Stimulated activated CD4-positive, alpha-beta T cell treated with anti-CD3 and anti-CD28 coated beads, Interleukin-1b, Interleukin-23, amount 100 ng/mL, for 4 hours (primary cell): ENCODE results near the gene TAPT1.
A peak's percentile ranks its signal among the peaks of the same experiment; 100 is the strongest.

Experiments
- DNase-seq, 2 donors: peaks; one replicate each; pipeline ENCODE4 v3.0.0-alpha.2; 2020; ENCODE audit warnings: low read depth in 2 of 2

Gene TAPT1

DNA sequence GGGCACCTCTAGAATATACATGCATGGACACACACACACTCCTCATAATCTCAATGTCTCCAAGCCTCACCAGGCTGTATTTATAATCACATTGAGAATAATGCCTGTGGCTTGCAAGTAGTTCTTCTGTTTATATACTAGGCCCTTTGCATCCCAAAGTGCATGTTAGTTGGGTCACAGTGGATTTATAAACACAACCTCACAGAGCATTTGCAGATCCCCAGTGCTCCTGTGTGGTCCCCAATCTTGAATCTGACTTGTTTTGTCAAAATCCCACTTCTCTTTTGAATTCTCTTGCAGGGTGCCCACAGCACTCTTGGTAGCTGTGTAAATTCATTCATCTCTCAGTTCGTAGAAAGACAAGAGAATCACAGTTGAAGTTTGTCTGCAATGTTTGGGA, 92.9 kb downstream of the TAPT1 start:
- no peak for DNase-seq

DNA sequence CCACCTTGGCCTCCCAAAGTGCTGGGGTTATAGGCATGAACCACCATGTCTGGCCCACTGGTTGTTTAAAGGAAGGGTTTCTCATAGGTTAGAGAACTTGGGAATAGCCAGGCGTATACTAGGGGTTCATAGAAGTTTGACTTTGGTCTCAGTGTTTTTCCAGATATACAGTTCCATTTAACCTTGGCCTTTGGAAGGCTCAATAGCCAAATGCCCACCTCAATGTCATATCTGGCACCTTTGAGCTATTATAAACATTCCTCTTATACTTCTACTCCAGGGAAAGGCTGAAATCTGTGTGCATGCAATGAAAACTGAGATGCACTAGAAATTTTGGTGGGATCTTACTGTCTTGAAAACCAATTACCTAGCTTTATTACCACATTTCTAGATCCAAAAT, 95.0 kb downstream of the TAPT1 start:
- no peak for DNase-seq

DNA sequence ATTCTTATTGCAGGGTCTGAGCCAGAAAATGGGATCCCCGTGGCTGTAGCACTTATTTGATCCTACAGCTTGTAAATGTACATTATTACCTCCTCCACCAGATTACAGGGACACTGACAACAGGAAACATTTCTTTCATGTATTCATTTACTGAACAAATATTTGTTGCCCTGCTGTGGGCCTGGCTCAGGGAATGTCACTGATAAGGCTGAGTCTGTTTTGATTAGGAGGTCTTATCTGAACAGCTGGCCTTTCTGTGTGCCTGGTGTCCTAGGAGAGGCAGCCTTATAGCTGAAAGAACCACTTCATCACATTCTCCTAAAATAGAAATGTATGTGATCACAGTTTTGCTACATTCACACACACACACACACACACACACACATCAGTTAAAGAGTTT, 96.9 kb downstream of the TAPT1 start:
- no peak for DNase-seq

DNA sequence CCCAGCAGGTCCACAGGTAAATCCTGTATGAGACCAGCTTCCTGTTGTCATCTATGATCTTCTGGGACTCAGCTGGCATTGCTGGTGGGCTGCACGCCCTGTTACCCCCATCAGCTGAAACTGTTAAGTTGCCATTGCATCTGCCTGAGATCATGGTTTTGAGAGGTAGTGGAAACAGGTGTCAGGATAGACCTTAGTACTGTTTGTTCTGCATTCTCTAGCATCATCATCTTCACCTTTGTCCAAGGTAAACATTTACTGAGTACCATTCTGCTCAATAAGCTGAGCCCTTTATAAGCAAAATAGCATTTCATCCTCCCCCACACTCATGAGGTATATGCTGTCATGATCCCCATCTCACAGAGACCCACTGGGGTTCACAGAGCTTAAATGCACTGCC, 99.6 kb downstream of the TAPT1 start:
- DNase-seq = no peak

DNA sequence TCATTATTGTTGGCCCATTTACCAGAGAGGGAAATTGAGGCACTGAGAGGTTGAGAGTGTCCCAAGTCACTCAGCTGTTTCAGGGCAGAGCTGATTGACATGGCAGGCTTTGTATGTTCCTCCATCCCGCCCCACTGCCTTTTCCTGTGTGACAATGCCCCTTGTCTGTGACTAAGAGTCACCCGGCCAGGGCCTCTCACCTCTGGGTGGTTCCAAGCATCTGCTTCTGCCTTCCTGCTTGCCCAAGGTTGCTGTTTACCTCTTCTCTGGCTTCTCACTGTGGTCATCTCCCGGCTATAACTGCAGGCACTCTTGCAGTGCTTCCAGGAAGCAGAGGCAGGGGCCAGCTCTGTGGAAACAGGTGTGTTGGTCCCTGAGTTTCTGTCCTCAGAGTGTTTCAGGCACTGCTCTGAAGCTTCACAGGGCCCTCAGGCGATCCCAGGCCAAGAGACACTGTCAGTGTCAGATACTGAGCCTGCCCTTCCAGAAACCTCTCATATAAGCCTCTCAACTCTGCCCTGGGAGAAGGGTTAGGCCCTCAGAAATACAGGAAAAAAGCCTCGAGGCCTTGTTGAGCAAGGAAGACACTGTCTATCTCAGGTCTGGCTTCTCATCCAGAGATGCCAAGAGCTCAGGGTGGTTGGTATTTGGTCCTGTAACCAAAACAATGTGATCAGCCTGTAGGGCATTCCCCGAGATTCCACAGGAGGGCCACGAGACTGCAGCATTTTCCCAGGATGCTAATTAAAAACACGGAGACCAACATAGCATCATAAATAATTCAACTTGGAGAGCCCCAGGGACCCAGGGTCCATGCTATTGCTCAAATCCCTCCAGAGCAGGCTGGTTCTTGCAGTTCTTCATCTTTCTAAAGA, 100.5 kb downstream of the TAPT1 start:
- DNase-seq = no peak

DNA sequence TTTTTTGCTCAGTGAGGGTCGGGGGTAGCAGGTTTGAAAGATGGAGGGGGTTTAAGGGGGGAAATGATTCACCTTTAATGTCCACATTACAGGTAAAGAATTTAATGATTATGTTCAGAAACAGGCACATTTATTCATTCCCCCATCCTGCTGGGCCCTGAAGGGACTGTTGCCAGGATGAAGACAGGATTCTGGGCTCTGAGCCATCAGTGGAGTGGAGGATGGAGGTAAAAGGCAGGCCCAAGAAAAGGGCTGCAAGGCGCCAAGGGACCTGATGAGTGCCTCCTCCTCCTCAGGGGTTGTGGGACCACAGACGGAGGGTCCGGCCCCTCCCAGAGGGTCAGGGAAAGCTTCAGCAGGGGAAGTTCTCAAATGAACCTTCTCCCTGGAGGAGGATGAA, 102.0 kb downstream of the TAPT1 start:
- no peak for DNase-seq

DNA sequence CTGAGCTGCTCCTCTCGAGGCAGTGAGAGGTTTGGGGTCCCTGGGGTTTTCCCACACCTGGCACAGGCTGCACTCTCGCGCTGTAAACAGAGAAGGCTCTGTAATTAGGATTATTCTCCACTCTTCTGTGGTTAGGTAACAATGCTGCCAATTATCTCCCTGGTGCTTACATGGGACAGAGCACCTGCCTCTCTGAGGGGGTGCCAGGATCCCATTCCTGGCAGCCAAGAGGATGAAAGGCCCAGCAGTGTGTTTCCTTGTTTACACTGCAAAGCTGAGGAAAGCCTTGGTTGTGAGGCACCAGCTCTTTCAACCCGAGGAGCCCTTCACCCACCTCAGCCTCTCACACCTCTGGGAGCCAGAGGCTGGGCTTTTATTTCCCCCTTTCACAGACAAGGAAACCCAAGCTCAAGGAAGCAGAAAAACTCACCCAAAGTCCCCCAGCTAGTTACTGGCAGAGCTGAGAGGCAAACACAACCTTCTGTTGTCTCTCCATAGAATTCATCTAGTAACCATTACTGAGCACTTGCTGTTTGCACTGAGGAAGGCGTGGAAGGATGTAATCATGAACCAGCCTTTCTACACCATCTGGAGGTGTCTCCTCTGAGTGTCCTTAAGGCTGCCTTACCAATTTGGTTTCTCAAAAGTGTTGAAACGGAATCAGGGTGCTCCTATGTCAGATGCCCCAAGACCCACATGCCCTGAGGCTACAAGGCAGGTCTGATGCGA, 102.8 kb downstream of the TAPT1 start:
- DNase-seq = no peak

DNA sequence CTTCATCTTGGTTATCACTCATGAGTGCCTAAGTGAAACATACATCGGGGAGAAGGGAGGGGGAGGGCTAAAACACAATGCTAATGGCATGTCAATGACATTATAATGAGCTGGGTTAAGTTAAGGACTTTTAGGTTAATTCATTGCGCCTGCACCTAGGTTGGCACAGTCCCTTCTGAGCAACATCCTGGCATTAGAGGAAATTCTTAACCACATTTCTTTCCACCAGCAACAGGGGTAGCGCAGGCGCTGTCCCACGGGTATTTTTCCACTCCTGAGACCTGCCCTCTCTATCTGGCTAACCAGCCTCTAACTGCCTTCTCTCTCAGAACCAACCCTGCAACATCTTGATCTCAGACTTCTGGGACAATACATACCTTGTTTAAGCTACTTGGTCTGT, 103.5 kb downstream of the TAPT1 start:
- peak in 1 of 2 donors; percentile 14 for DNase-seq

DNA sequence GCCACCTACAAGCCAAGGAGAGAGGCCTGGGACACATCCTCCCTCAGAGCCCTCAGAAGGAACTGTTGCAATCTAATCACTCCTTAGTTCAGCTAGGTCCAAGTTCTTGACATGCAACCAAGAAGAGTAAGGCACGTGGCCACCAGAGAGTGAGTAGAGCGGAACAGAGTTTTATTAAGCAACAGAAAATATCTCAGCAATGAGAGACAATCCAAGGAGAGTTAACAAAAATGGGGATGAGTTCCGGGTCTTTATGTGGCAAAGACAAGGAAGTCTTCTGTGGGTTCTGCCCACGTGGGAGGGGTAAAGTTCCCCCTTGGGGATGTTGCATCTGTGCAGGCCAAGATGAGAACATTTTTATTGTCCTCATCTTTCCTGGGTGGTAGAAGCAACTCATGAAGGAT, 104.0 kb downstream of the TAPT1 start:
- no peak for DNase-seq

DNA sequence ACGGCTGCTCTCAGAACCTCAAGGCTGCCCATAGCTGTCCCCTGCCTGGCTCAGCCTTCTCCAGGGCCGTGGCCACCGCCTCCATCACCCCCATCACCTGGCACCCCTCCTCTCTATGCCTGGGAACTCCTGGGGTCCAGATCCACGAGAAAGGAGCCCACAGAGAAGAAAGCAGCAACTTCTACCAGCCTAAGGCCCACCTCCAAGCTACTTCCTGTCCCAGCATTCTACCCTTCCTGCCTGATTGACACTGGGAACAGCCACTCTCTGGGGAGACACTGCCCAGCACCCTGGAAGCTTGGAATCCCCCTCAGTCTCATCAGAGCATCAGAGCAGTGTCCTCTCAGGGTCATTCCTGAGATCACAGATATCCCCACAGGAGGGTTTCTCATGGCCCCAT, 105.6 kb downstream of the TAPT1 start:
- DNase-seq = no peak

DNA sequence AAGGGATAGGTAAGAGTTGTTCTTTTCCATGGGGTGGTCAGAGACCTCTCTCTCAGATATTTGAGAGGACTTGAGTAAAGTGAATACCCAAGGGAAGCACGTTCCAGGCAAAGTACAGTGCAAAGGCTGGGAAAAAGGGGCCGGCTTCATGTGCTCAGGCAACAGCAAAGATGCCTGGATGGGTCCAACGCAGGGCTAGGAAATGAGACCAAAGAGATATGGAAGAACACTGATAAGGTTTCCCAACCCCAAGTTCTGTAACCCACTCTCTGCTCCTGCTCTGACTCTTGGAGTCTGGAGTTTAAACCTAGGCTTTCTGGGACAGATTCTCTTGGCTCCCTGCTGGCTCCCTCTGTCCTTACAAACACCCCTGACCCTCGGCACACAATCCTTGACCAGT, 106.3 kb downstream of the TAPT1 start:
- no peak for DNase-seq

DNA sequence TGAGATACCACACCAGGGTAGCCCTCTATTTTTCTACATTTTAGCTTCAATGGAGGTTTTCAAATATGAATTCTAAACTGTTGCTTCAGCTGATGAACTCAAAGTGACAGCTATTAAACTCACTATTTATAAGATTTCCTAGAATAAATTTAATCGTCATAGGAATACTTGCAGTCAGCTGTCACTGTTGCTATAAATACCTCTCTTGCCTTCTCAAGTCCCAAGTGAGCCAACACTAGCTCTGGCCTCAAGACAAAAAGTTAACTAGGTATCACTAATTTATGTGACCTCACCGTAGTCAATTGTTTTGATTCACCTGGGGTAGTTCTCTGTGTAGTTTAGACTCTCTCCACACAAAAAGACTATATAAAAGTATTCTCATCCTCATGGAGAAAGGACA, 108.2 kb downstream of the TAPT1 start:
- DNase-seq = no peak

DNA sequence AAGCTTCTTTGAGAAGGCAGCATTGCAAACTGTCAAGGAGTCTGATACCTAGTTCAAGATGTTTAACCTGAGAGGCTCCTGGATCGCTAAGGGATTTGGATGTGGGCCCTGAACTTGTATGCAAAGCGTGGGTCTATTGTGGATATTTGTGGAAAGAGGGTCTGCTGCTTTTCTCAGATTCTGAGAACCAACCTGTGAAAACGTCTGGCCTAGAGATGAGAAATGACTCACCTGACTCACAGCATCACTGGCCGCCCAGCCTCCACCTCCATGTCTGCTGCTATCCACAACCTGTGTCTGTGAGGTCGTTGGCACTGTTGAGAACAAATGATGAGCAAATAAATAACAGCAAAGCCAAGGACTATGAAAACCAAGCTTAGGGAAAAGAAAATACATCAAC, 109.1 kb downstream of the TAPT1 start:
- no peak for DNase-seq

DNA sequence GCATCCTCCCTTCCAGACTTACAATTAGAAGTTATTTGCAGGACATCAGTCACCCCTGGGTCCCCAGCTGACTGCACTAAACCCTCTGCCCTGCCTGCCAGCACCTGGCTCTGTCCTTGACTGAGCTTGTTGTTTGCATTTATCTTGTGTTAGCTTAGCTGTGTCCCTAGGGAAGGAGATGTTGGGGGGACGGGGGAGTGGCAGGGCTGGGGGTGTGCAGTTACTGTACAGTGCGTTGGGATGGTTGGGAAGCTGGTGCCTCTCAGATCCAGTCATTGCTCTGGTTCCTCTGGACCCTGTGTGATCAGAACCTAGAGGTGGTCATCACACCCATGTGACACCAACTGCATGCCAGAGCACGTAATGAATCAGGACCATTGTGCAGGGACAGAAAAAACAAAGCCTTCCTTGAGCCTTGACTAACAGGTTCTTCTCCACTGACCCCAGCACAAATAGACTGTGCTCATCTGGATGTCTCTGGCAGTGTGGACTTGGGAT, 109.7 kb downstream of the TAPT1 start:
- no peak for DNase-seq

DNA sequence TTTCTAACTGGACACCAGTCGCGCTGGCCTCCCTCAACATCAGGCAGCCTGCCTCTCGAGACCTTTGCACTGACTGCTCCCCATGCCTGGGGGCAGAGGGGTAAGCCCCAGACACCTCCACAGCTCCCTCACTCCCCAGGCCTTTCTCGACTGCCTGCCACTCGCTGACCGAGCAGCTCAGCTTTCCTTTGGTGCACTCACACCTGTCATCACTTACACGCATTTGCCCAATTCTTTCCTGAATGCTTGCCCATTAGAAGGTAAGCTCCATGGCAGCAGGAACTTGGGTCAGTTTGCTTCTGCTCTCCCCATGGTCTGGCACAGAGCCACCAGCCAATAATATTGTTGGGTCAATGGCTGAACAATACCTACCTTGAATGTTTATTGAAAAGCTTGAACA, 110.3 kb downstream of the TAPT1 start:
- no peak for DNase-seq

DNA sequence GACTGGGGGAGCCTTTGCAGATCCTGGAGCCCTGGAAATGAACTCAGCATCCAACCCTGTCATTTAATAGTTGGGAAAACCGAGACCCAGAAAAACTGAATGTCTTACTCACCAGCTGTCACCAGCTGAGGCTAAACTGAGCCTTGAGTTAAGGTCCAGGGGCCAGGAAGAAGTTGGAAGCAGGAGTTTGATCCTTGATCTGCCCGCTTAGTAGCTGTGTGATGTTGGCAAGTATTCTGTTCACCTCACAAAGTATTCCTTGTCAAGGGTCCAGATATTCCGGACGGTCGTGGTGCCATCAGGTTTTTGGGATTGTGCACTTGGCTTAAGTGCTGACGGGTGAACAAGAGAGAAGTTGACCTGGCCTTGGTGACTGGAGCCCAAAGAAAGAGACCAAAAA, 111.7 kb downstream of the TAPT1 start:
- no peak for DNase-seq

DNA sequence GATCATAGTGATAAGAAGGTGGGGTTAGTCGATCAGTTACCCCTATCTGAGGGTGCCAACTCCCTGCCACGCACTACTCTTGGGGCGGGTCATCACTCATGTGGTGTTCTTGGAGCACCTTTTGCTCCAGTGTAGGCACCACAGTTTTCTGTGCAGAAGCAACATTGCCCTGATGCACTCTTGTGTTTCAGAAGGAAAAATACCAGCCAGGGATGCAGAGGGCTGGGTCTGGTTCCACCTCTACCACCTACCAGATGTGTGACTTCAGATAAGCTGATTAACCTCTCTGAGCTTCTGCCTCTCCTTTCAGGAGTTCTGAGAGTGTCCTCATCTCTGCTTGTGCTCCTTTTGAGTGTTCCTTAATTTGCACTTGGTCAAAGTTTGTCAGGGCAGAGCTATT, 112.5 kb downstream of the TAPT1 start:
- no peak for DNase-seq

DNA sequence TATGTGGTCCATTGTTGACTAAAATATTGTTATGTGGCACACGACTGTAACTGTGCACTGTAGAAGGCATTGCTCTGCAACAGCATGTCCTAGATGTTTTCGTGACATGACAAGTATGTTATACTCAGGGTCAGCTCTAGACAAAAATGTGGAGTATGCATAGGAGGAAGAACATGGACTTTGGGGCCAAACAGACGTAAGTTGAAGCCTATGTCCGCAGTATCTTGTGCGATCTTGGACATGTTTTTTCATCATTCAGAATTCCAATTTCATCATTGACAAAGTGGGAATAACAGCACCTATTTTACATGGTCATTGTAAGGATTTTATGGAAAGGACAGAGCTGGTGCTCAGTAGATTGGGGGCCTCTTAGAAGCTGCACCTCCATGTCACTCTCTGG, 114.7 kb downstream of the TAPT1 start:
- no peak for DNase-seq

DNA sequence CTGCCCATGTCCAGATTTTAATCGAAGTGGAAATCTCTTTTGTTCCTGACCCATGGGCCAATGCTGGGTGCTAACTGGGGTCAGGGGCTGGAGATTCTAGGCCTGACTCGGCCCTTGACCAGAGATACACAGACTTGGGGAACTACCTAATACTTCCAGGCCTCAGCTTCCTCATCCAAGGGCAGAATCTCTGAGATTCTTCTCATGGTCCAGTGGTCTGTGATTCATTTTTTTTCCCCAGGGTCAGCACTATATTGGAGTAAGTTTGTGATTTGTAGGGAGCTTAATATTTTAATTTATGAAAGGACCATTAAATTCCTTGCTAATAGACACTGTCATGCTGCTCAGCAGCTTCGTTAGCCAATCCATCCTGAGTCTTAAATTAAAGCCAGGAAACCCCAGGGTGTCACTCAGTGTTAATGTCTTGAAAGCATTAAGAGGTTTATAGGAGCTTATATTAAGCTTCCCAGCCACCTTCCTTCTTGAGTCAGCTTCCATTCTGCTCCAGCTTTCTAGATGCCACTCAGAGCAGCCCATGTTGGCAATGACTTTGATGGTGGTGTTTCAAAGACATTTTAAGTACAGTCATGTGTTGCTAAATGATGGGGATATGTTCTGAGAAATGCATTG, 115.5 kb downstream of the TAPT1 start:
- DNase-seq = no peak
